CD14-positive monocyte (primary cell): ENCODE results near the gene STK38. TPM values are rescaled to one million over a fixed set of nuclear protein-coding genes. Genes with fewer than 3 reads are reported as not detected.

Experiments used
- DNase-seq, 3 donors: peaks; one replicate each; pipeline ENCODE4 v3.0.0-alpha.2; 2011 to 2022
- H2AFZ ChIP-seq: 2 replicates; pipeline ENCODE4 v1.6.0; 2012; ENCODE audit warnings: mild to moderate bottlenecking, low read depth, low read length, inconsistent platforms; ENCODE audit not compliant: insufficient read depth, poor library complexity, severe bottlenecking
- H3K27ac ChIP-seq, 2 donors: 1 replicate in 1 of 2; 2 replicates in 1 of 2; pipeline ENCODE4 v1.5.1; 2012 to 2013; ENCODE audit warnings: low read length in 2 of 2, control low read depth in 1 of 2, inconsistent platforms in 1 of 2, low read depth in 1 of 2, mild to moderate bottlenecking in 1 of 2
- H3K27me3 ChIP-seq, 2 donors: one replicate each; pipeline versions ENCODE4 v1.6.0 to v1.6.1; 2011 to 2013; ENCODE audit warnings: low read length in 2 of 2; ENCODE audit not compliant: control insufficient read depth in 2 of 2, insufficient read depth in 2 of 2
- H3K36me3 ChIP-seq, 2 donors: replicated peaks in 1 of 2; 1 replicate in 1 of 2; 2 replicates in 1 of 2; pipeline versions ENCODE4 v1.5.1 to v1.6.1; 2012 to 2013; ENCODE audit warnings: low read length in 2 of 2, control low read depth in 1 of 2, inconsistent platforms in 1 of 2, mild to moderate bottlenecking in 1 of 2; ENCODE audit not compliant: insufficient read depth in 2 of 2, control insufficient read depth in 1 of 2
- H3K4me1 ChIP-seq, 2 donors: 1 replicate in 1 of 2; 2 replicates in 1 of 2; pipeline versions ENCODE4 v1.5.1 to v1.6.1; 2012 to 2013; ENCODE audit warnings: low read length in 2 of 2, control low read depth in 1 of 2, inconsistent platforms in 1 of 2, mild to moderate bottlenecking in 1 of 2, moderate library complexity in 1 of 2; ENCODE audit not compliant: insufficient read depth in 2 of 2, control insufficient read depth in 1 of 2
- H3K4me2 ChIP-seq: replicated peaks from 2 replicates; pipeline ENCODE3; 2012; ENCODE audit warnings: low read length, moderate library complexity, mild to moderate bottlenecking; ENCODE audit not compliant: poor library complexity, severe bottlenecking; ENCODE audit errors: extremely low read depth
- H3K4me3 ChIP-seq, 3 experiments: fragments of 200-600 bp in 1 of 3; sonication (generic) in 1 of 3; replicated peaks in 1 of 3; 1 replicate in 2 of 3; 2 replicates in 1 of 3; pipeline ENCODE4 v1.5.1; 2011 to 2013; ENCODE audit warnings: low read length in 3 of 3, mild to moderate bottlenecking in 3 of 3, control low read depth in 2 of 3, low read depth in 2 of 3, inconsistent platforms in 1 of 3, moderate library complexity in 1 of 3
- H3K79me2 ChIP-seq: 2 replicates; pipeline ENCODE4 v1.6.0; 2012; ENCODE audit warnings: mild to moderate bottlenecking, control low read depth, inconsistent platforms, low read length, moderate library complexity; ENCODE audit not compliant: insufficient read depth
- H3K9ac ChIP-seq: 2 replicates; pipeline ENCODE4 v1.6.0; 2017; ENCODE audit warnings: low read length, mild to moderate bottlenecking; ENCODE audit not compliant: insufficient read depth, poor library complexity, severe bottlenecking
- H3K9me3 ChIP-seq, 2 donors: replicated peaks in 1 of 2; 1 replicate in 1 of 2; 2 replicates in 1 of 2; pipeline versions ENCODE4 v1.5.1 to v1.6.1; 2012 to 2013; ENCODE audit warnings: low read length in 2 of 2, control low read depth in 1 of 2; ENCODE audit not compliant: control insufficient read depth in 1 of 2, insufficient read depth in 1 of 2
- H4K20me1 ChIP-seq: 2 replicates; pipeline ENCODE4 v1.6.0; 2012; ENCODE audit warnings: mild to moderate bottlenecking, low read length, control low read depth, moderate library complexity; ENCODE audit not compliant: insufficient read depth
- H3K27ac Mint-ChIP-seq, 7 donors: one replicate each; pipeline ENCODE4 v1.8.0; 2020; ENCODE audit warnings: mild to moderate bottlenecking in 7 of 7, mixed read lengths in 7 of 7, moderate library complexity in 6 of 7, inconsistent platforms in 2 of 7
- H3K27me3 Mint-ChIP-seq, 3 donors: one replicate each; pipeline ENCODE4 v1.8.0; 2021 to 2022; ENCODE audit warnings: low read depth in 3 of 3, mild to moderate bottlenecking in 3 of 3, mixed read lengths in 3 of 3, moderate library complexity in 3 of 3, inconsistent platforms in 1 of 3
- H3K36me3 Mint-ChIP-seq, 2 donors: one replicate each; pipeline ENCODE4 v1.8.0; 2020; ENCODE audit warnings: mixed read lengths in 2 of 2, inconsistent platforms in 1 of 2, mild to moderate bottlenecking in 1 of 2
- H3K4me1 Mint-ChIP-seq: one replicate; pipeline ENCODE4 v1.8.0; 2020; ENCODE audit warnings: mild to moderate bottlenecking, mixed read lengths
- H3K4me3 Mint-ChIP-seq, 2 donors: one replicate each; pipeline ENCODE4 v1.8.0; 2020; ENCODE audit warnings: mild to moderate bottlenecking in 2 of 2, mixed read lengths in 2 of 2, moderate library complexity in 1 of 2
- H3K9me3 Mint-ChIP-seq, 7 donors: one replicate each; pipeline ENCODE4 v1.8.0; 2020 to 2022; ENCODE audit warnings: mixed read lengths in 7 of 7, mild to moderate bottlenecking in 6 of 7, moderate library complexity in 6 of 7, inconsistent platforms in 2 of 7
- WGBS: methylation state at CpG from one replicate; pipeline ENCODE4 v1.1.5; 2013; ENCODE audit warnings: missing lambda C conversion rate; ENCODE audit not compliant: insufficient coverage; 5-methylcytosine and 5-hydroxymethylcytosine counted together
- intact Hi-C, 2 donors: fragments of 100-400 bp; cut with micrococcal nuclease; formaldehyde crosslinking; loops; one replicate each; pipeline versions ENCODE4 v1.15.0 to v1.15.1; 2023
- polyA plus RNA-seq, 3 donors: library from polyadenylated mRNA; depleted of rRNA in 1 of 3; unstranded in 2 of 3; stranded (reverse) in 1 of 3; fragments of 300-500 nt in 2 of 3; fragments of >200 nt in 1 of 3; fragmentation: Illumina TruSeq in 2 of 3; gene quantifications; 1 replicate in 2 of 3; 2 replicates in 1 of 3; pipeline ENCODE4 v1.2.3, GENCODE V29; 2012 to 2021
- TF ChIP-seq, protein P1 (sequence below): fragments of 200-600 bp; IDR thresholded peaks from one replicate; pipeline ENCODE4 v1.8.0; 2022; ENCODE audit warnings: antibody characterized with exemption, mild to moderate bottlenecking

STK38 gene
- polyA plus RNA-seq, 3 donors: 57.1 to 95.7 (median 58.4) TPM

DNA sequence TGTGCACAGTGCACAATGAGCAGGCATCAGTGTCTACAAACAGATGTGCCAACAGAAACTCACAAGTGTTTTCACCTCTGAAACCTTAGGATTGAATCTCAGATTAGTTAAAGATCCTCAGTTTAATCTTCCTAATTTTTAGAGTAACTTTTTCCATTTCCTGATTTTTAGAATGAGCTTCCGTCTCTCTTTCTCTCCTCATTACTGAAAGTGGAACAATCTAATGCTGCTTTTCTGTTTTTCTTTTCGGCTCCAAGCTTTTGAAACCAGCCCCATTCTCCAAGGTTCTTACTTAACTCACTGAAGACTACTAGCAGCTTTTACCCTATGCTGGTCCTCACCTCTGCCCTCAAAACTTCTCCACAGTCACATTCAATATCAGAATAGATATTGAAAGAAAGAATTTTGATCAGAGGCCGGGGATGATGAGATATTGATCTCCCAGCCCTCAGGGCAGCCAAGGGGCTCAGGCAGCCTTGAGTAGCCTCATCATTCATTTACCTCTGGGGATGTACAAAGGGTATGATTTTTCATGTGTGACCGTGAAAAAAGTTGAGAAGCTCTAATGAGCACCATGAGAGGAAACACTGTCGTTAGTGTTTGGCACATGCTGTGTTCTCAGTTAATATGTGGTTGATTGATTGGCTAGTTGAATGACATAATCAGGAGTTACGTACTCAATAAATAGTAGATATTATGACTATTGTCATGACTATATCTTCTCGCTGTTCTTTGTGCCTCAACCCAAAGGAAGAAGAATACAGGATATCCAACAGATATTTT is 11.9 kb upstream of the STK38 start:
- H3K36me3 ChIP-seq: no peaks in the 10 kb centered on the region
- peak in 1 of 3 donors; percentile 15 for DNase-seq
- WGBS: 0% methylated on average over 2 of the region's 7 CpGs
- H3K9me3 ChIP-seq: no peaks in the 10 kb centered on the region
- Mint-ChIP-seq H3K4me3 (peak overlapping the region in 1 of 2 donors; percentile 64), H3K9me3 (no peaks in the 10 kb centered on the region), H3K4me1 (peaks cover 55% of the 10 kb centered on the region), H3K36me3 (peaks cover 0 to 3% of the 10 kb centered on the region in 2 donors), H3K27me3 (peaks cover 0 to 2% (median 1%) of the 10 kb centered on the region in 3 donors), H3K27ac (peak overlapping the region; percentile 60 to 90 (median 87))
- peak overlapping the region; percentile 50 for H3K4me2 ChIP-seq
- H3K27ac ChIP-seq: peak overlapping the region; percentile 28 to 79
- intact Hi-C loops: no loop called here
- H4K20me1 ChIP-seq: no peaks in the 10 kb centered on the region
- H3K9ac ChIP-seq: peak overlapping the region; percentile 11
- H3K79me2 ChIP-seq: no peaks in the 10 kb centered on the region
- H3K4me1 ChIP-seq: peaks cover 47 to 48% of the 10 kb centered on the region in 2 donors
- H2AFZ ChIP-seq: peak overlapping the region; percentile 57
- H3K27me3 ChIP-seq: no peaks in the 10 kb centered on the region
- H3K4me3 ChIP-seq: peak overlapping the region in 1 of 3 experiments; percentile 51
- TF ChIP-seq, protein P1, sequence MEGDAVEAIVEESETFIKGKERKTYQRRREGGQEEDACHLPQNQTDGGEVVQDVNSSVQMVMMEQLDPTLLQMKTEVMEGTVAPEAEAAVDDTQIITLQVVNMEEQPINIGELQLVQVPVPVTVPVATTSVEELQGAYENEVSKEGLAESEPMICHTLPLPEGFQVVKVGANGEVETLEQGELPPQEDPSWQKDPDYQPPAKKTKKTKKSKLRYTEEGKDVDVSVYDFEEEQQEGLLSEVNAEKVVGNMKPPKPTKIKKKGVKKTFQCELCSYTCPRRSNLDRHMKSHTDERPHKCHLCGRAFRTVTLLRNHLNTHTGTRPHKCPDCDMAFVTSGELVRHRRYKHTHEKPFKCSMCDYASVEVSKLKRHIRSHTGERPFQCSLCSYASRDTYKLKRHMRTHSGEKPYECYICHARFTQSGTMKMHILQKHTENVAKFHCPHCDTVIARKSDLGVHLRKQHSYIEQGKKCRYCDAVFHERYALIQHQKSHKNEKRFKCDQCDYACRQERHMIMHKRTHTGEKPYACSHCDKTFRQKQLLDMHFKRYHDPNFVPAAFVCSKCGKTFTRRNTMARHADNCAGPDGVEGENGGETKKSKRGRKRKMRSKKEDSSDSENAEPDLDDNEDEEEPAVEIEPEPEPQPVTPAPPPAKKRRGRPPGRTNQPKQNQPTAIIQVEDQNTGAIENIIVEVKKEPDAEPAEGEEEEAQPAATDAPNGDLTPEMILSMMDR: no peak

DNA sequence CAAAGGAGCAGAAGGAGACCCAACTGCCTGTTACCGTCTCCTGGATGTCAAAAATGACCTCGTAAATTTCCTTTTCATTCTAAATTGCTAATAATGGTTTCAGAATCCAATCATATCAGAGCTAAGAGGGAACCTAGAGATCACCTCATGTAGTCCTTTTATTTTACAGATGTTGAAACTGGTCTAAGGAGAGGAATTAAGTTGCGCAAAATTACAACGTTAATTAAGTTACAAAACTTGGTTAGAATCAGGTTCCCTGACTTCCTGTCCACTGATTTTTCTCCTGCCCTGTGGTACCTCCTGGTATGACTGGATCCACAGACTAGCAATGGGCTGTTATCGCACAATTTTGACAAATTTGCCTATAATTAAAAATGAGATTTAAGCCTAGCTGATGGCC is 9.0 kb upstream of the STK38 start:
- no peaks in the 10 kb centered on the region for H3K27me3 ChIP-seq
- no peak overlapping the region for H3K4me2 ChIP-seq
- H3K27ac Mint-ChIP-seq: peak overlapping the region; percentile 66 to 93 (median 91)
- no peaks in the 10 kb centered on the region for H3K36me3 ChIP-seq
- H3K36me3 Mint-ChIP-seq: no peaks in the 10 kb centered on the region
- H3K27ac ChIP-seq: peak overlapping the region; percentile 76 to 78
- H3K9ac ChIP-seq: no peak overlapping the region
- peak in 2 of 3 donors; percentile 25 to 68 for DNase-seq
- H3K4me3 ChIP-seq: peak overlapping the region in 1 of 3 experiments; percentile 33
- H3K27me3 Mint-ChIP-seq: no peaks in the 10 kb centered on the region
- peak overlapping the region in 1 of 2 donors; percentile 24 for H3K4me3 Mint-ChIP-seq
- intact Hi-C loops: no loop called here
- H3K9me3 Mint-ChIP-seq: no peaks in the 10 kb centered on the region
- H3K4me1 ChIP-seq: peaks cover 47 to 48% of the 10 kb centered on the region in 2 donors
- H3K4me1 Mint-ChIP-seq: peaks cover 50% of the 10 kb centered on the region
- H4K20me1 ChIP-seq: no peaks in the 10 kb centered on the region
- peak overlapping the region; percentile 25 for H2AFZ ChIP-seq
- no peaks in the 10 kb centered on the region for H3K79me2 ChIP-seq
- TF ChIP-seq, protein P1: no peak
- 0% methylated on average over 1 of the region's 5 CpGs for WGBS
- H3K9me3 ChIP-seq: no peaks in the 10 kb centered on the region
